Naive thymus-derived CD4-positive, alpha-beta T cell (primary cell): ENCODE results near the gene LINC01488. TPM values are rescaled to one million over a fixed set of nuclear protein-coding genes. Genes with fewer than 3 reads are reported as not detected.

Experiments used
- ATAC-seq: fragments of 150-1000 bp; cut with Tn5 transposase; 2 replicates; pipeline ENCODE4 v1.10.0; 2021; ENCODE audit warnings: mild to moderate bottlenecking, moderate library complexity
- CTCF ChIA-PET: fragments of 350-600 bp; sonication (Branson Sonifier 250); formaldehyde crosslinking; loops from one replicate; lab custom pipeline; 2021; ENCODE audit warnings: antibody characterized with exemption; lab: Charles Lee
- POLR2A ChIA-PET: fragments of 350-600 bp; sonication (Branson Sonifier 250); formaldehyde crosslinking; loops from one replicate; lab custom pipeline; 2021; ENCODE audit warnings: antibody characterized with exemption, inconsistent platforms; lab: Charles Lee
- DNase-seq, 9 donors: peaks; one replicate each; pipeline versions ENCODE4 v3.0.0 to v3.0.0-alpha.2; 2020 to 2022; ENCODE audit warnings: mixed read lengths in 1 of 9
- H3K27ac ChIP-seq: one replicate; pipeline ENCODE4 v1.7.0; 2013; ENCODE audit warnings: mild to moderate bottlenecking, low read depth, low read length, moderate library complexity
- H3K27me3 ChIP-seq, 2 donors: one replicate each; pipeline ENCODE4 v1.7.0; 2013; ENCODE audit warnings: low read length in 2 of 2, mild to moderate bottlenecking in 2 of 2, moderate library complexity in 2 of 2; ENCODE audit not compliant: control insufficient read depth in 2 of 2, insufficient read depth in 2 of 2
- H3K36me3 ChIP-seq, 3 experiments: 1 replicate in 2 of 3; 2 replicates in 1 of 3; pipeline ENCODE4 v1.7.0; 2013; ENCODE audit warnings: low read length in 3 of 3, mild to moderate bottlenecking in 3 of 3, moderate library complexity in 1 of 3; ENCODE audit not compliant: insufficient read depth in 3 of 3, control insufficient read depth in 2 of 3
- H3K4me1 ChIP-seq, 2 donors: one replicate each; pipeline ENCODE4 v1.7.0; 2013; ENCODE audit warnings: low read length in 2 of 2, mild to moderate bottlenecking in 2 of 2, moderate library complexity in 1 of 2; ENCODE audit not compliant: control insufficient read depth in 2 of 2, insufficient read depth in 2 of 2
- H3K4me3 ChIP-seq: 2 replicates; pipeline ENCODE4 v1.7.0; 2013; ENCODE audit warnings: mild to moderate bottlenecking, low read length
- H3K9me3 ChIP-seq, 3 experiments: 1 replicate in 2 of 3; 2 replicates in 1 of 3; pipeline ENCODE4 v1.7.0; 2013; ENCODE audit warnings: low read length in 3 of 3; ENCODE audit not compliant: control insufficient read depth in 2 of 3
- H3K27ac Mint-ChIP-seq, 9 donors: one replicate each; pipeline ENCODE4 v1.8.0; 2020 to 2022; ENCODE audit warnings: mixed read lengths in 9 of 9, mild to moderate bottlenecking in 8 of 9, moderate library complexity in 5 of 9, inconsistent platforms in 2 of 9
- H3K27me3 Mint-ChIP-seq, 5 donors: one replicate each; pipeline ENCODE4 v1.8.0; 2021 to 2022; ENCODE audit warnings: mixed read lengths in 5 of 5, mild to moderate bottlenecking in 1 of 5
- H3K36me3 Mint-ChIP-seq, 5 donors: one replicate each; pipeline ENCODE4 v1.8.0; 2020 to 2022; ENCODE audit warnings: mixed read lengths in 5 of 5, mild to moderate bottlenecking in 3 of 5, inconsistent platforms in 1 of 5
- H3K4me1 Mint-ChIP-seq, 7 donors: one replicate each; pipeline ENCODE4 v1.8.0; 2020 to 2022; ENCODE audit warnings: mixed read lengths in 7 of 7, mild to moderate bottlenecking in 3 of 7, inconsistent platforms in 1 of 7
- H3K4me3 Mint-ChIP-seq, 10 donors: one replicate each; pipeline ENCODE4 v1.8.0; 2020 to 2022; ENCODE audit warnings: mild to moderate bottlenecking in 10 of 10, mixed read lengths in 10 of 10, moderate library complexity in 6 of 10, inconsistent platforms in 2 of 10
- H3K9me3 Mint-ChIP-seq, 11 donors: one replicate each; pipeline ENCODE4 v1.8.0; 2020 to 2022; ENCODE audit warnings: mixed read lengths in 11 of 11, mild to moderate bottlenecking in 4 of 11, inconsistent platforms in 1 of 11, moderate library complexity in 1 of 11
- intact Hi-C, 2 donors: fragments of 100-400 bp; cut with micrococcal nuclease; formaldehyde crosslinking; loops; one replicate each; pipeline ENCODE4 v1.15.1; 2023
- polyA plus RNA-seq, 2 donors: library from polyadenylated mRNA; unstranded; fragments of 300-500 nt; fragmentation: Illumina TruSeq; gene quantifications; one replicate each; pipeline ENCODE4 v1.2.3, GENCODE V29; 2021
- total RNA-seq, 6 experiments: library from RNA in 5 of 6; stranded (reverse) in 5 of 6; gene quantifications; 1 replicate in 5 of 6; 2 replicates in 1 of 6; pipeline ENCODE4 v1.2.3 and lab custom pipeline; 2021 to 2026

LINC01488 gene
- total and polyA plus RNA-seq, 7 experiments from 2014 or later = not detected

DNA sequence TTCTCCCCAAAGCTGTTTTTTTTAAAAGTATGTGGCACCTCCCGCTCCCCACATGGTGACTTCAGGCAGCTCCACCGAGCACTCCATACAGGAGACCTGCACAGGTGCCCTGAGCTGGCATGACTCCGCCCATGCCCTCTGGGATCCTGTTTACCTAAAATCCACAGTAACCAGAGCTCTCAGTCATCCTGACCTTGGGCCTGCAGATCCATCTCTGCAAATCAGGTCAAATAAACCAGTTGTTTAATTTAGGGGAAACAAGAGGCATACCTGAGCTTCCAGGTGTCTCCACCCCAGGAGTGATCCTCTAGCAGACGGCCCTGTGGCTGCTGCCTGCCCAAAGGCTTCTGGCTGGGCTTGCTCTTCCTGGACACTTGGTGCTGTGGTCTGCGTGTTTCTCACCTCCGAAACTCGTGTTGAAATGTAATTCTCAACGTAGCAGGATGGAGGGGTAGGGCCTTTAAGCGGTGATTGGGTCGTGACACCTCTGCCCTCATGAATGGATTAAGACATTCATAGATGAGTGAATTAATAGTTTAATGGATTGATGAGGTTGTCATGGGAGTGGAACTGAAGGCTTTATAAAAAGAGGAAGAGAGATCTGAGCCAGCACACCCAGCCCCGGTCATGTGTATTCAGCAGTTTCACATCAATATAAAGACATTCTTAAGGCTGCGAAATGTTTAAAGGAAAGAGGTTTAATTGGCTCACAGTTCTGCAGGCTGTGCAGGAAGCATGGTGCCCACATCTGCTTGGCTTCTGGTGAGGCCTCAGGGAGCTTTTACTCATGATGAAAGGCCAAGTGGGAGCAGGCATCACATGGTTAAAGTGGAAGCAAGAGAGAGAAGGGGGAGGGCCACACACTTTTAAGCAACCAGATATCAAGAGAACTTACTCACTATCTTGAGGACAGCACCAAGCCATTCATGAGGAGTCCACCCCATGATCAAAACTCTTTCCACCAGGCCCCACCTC is 34.1 kb downstream of the LINC01488 start:
- H3K27me3 Mint-ChIP-seq = peaks cover 2 to 11% (median 8%) of the 10 kb centered on the region in 5 donors
- Histone ChIP-seq H3K27me3 (no peaks in the 10 kb centered on the region), H3K4me3 (no peak overlapping the region), H3K36me3 (no peaks in the 10 kb centered on the region), H3K4me1 (no peaks in the 10 kb centered on the region), H3K27ac (no peak overlapping the region), H3K9me3 (no peaks in the 10 kb centered on the region)
- peaks cover 0 to 2% (median 0%) of the 10 kb centered on the region in 7 donors for H3K4me1 Mint-ChIP-seq
- DNase-seq (no peak), ATAC-seq (no peak)
- ChIA-PET POLR2A (no interaction called here), CTCF (no interaction called here)
- peaks cover 0 to 13% (median 8%) of the 10 kb centered on the region in 5 donors for H3K36me3 Mint-ChIP-seq
- no peak overlapping the region for H3K27ac Mint-ChIP-seq
- H3K9me3 Mint-ChIP-seq = peaks cover 8 to 36% (median 17%) of the 10 kb centered on the region in 11 donors
- intact Hi-C loops = no loop called here
- H3K4me3 Mint-ChIP-seq = no peak overlapping the region

DNA sequence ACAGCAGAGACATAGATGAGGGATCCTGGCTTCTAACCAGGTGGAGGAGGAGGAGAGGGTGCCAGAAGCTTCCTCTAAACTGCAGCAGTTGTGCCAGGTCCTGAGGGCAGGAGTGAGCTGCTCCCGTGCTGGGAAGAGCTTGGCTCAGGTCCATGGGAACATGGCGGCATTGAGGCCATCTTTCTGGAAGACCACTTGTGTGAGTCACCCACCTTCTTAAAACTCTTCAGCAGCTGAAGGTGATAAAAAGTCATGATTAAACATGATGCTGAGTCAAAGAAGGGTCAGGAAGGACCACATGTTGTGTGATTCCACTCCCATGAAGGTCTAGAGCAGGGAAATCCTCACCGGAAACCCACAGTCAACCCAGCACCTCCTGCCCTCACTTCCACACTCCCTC is 35.1 kb downstream of the LINC01488 start:
- ChIA-PET POLR2A (no interaction called here), CTCF (no interaction called here)
- no peak overlapping the region for H3K4me3 Mint-ChIP-seq
- Histone ChIP-seq H3K9me3 (no peaks in the 10 kb centered on the region), H3K36me3 (no peaks in the 10 kb centered on the region), H3K27ac (no peak overlapping the region), H3K27me3 (no peaks in the 10 kb centered on the region), H3K4me3 (no peak overlapping the region), H3K4me1 (no peaks in the 10 kb centered on the region)
- peaks cover 8 to 36% (median 17%) of the 10 kb centered on the region in 11 donors for H3K9me3 Mint-ChIP-seq
- DNase-seq (no peak), ATAC-seq (no peak)
- H3K27me3 Mint-ChIP-seq = peaks cover 2 to 11% (median 8%) of the 10 kb centered on the region in 5 donors
- peaks cover 0 to 2% (median 0%) of the 10 kb centered on the region in 7 donors for H3K4me1 Mint-ChIP-seq
- H3K36me3 Mint-ChIP-seq = peaks cover 0 to 13% (median 8%) of the 10 kb centered on the region in 5 donors
- H3K27ac Mint-ChIP-seq = peak overlapping the region in 1 of 9 donors; percentile 28
- intact Hi-C loops = no loop called here

DNA sequence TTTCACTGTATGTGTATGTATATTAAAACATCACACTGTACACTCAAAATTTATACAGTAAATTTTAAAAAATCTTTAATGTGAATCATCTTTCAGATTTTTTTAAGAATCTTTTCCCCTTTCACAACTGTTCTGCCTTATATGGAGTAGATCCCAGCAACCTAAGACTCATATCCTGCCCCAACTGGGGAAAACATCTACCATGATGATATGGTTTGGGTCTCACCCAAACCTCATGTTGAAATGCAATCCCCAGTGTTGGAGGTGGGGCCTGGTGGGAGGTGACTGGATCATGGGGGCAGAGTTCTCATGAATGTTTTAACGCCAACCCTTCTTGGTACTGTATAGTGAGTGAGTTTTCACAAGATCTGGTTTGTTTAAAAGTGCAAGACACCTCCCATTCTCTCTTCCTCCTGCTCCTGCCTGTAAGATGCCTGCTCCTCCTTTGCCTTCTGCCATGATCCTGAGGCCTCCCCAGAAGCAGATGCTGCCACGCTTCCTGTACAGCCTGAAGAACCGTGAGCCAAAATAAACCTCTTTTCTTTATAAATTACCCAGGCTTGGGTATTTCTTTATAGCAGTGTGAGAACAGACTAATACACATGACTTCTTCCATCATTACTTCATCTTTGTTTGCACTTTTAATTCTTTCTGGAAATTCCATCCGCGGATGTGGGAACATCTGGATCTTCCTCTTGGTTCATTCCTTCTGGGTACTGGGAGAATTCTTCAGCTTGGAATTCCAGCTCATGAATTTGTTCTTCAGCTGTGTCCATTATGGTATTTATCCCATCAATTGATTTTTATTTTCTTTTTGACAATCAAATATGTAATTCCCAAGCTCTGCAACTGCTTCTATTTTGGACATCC is 36.9 kb downstream of the LINC01488 start:
- peaks cover 0 to 2% (median 0%) of the 10 kb centered on the region in 7 donors for H3K4me1 Mint-ChIP-seq
- peaks cover 2 to 11% (median 8%) of the 10 kb centered on the region in 5 donors for H3K27me3 Mint-ChIP-seq
- H3K9me3 ChIP-seq = no peaks in the 10 kb centered on the region
- H3K36me3 ChIP-seq = no peaks in the 10 kb centered on the region
- ATAC-seq (no peak), DNase-seq (no peak)
- no peak overlapping the region for H3K27ac Mint-ChIP-seq
- peaks cover 0 to 13% (median 8%) of the 10 kb centered on the region in 5 donors for H3K36me3 Mint-ChIP-seq
- ChIA-PET CTCF (no interaction called here), POLR2A (no interaction called here)
- H3K4me1 ChIP-seq = no peaks in the 10 kb centered on the region
- no peak overlapping the region for H3K27ac ChIP-seq
- no peak overlapping the region for H3K4me3 ChIP-seq
- intact Hi-C loops = no loop called here
- H3K9me3 Mint-ChIP-seq = peaks cover 8 to 36% (median 17%) of the 10 kb centered on the region in 11 donors
- H3K4me3 Mint-ChIP-seq = no peak overlapping the region
- H3K27me3 ChIP-seq = no peaks in the 10 kb centered on the region

DNA sequence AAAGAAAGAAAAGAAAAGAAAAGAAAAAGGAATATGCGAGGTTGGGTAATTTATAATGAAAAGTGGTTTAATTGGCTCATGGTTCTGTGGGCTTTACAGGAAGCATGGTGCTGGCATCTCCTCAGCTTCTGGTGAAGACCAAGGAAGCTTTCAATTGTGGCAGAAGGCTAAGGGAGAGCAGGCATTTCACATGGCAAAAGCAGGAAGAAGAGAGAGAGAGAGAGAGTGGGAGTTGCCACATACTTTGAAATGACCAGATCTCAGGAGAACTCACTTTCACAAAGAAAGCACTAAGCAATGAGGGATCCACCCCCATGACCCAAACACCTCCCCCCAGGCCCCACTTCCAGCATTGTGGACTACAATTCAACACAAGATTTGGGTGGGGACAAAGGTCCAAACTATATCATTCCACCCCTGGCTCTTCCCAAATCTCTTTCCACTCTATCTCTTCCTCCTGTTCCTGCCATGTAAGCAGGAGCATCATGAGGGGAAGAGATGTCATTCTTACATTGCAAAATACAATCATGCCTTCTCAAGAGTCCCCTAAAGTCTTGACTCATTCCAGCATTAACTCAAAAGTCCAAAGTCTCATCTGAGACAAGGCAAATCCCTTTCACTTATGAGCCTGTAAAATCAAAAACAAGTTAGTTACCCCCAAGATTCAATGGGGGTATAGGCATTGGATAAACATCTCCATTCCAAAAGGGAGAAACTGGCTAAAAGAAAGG is 38.9 kb downstream of the LINC01488 start:
- H3K27ac Mint-ChIP-seq = no peak overlapping the region
- no peaks in the 10 kb centered on the region for H3K9me3 ChIP-seq
- no peak overlapping the region for H3K4me3 ChIP-seq
- H3K4me1 ChIP-seq = no peaks in the 10 kb centered on the region
- no peak overlapping the region for H3K4me3 Mint-ChIP-seq
- no peaks in the 10 kb centered on the region for H3K4me1 Mint-ChIP-seq
- DNase-seq = no peak
- H3K27me3 ChIP-seq = no peaks in the 10 kb centered on the region
- no peak for ATAC-seq
- peaks cover 0 to 13% (median 8%) of the 10 kb centered on the region in 5 donors for H3K36me3 Mint-ChIP-seq
- no peaks in the 10 kb centered on the region for H3K36me3 ChIP-seq
- no peak overlapping the region for H3K27ac ChIP-seq
- ChIA-PET POLR2A (no interaction called here), CTCF (no interaction called here)
- peaks cover 8 to 36% (median 17%) of the 10 kb centered on the region in 11 donors for H3K9me3 Mint-ChIP-seq
- intact Hi-C loops = no loop called here
- peaks cover 2 to 15% (median 8%) of the 10 kb centered on the region in 5 donors for H3K27me3 Mint-ChIP-seq

DNA sequence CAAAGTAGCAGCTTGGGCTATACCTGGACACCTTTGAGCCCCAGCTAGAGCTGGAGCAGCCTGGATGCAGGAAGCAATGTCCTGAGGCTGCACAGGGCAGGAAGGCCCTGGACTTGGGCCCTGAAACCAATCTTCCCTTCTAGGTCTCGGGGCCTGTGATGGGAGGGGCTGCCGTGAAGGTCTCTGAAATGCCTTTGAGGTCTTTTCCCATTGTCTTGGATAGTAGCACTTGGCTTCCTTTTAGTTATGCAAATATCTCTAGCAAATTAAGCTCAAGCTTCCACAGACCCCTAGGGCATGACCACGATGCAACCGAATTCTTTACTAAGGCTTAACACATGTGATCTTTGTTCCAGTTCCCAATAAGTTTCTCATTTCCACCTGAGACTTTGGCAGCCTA is 40.0 kb downstream of the LINC01488 start:
- H3K27ac Mint-ChIP-seq = no peak overlapping the region
- Histone ChIP-seq H3K36me3 (no peaks in the 10 kb centered on the region), H3K4me1 (no peaks in the 10 kb centered on the region), H3K9me3 (no peaks in the 10 kb centered on the region), H3K4me3 (no peak overlapping the region), H3K27me3 (no peaks in the 10 kb centered on the region), H3K27ac (no peak overlapping the region)
- ATAC-seq (no peak), DNase-seq (no peak)
- no peaks in the 10 kb centered on the region for H3K4me1 Mint-ChIP-seq
- ChIA-PET CTCF (no interaction called here), POLR2A (no interaction called here)
- intact Hi-C loops = no loop called here
- peaks cover 0 to 9% (median 7%) of the 10 kb centered on the region in 5 donors for H3K36me3 Mint-ChIP-seq
- peaks cover 3 to 25% (median 12%) of the 10 kb centered on the region in 11 donors for H3K9me3 Mint-ChIP-seq
- H3K27me3 Mint-ChIP-seq = peaks cover 2 to 15% (median 8%) of the 10 kb centered on the region in 5 donors
- H3K4me3 Mint-ChIP-seq = no peak overlapping the region

DNA sequence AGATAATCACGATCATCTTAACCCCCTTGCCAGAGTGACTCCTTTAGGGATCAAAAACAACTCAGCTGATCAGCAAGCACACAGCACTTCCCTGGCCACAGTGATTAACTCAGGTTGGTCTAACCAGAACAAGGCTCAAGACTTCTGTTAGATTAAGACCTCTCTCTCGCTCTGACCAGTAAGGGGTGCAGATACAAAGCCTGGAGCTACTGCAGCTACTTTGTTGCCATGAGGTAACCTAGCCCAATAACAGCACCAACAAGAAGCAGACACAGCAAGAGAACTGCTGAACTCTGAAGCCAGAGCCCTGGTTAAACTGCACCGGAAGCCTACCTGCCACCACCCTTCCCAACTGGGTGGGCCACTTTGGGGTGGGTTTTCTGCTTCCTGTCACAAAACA is 42.0 kb downstream of the LINC01488 start:
- no peak overlapping the region for H3K4me3 ChIP-seq
- ChIA-PET POLR2A (no interaction called here), CTCF (no interaction called here)
- no peak overlapping the region for H3K27ac ChIP-seq
- peaks cover 0 to 9% (median 4%) of the 10 kb centered on the region in 11 donors for H3K9me3 Mint-ChIP-seq
- H3K27me3 Mint-ChIP-seq = peaks cover 1 to 8% (median 4%) of the 10 kb centered on the region in 5 donors
- no peaks in the 10 kb centered on the region for H3K4me1 ChIP-seq
- H3K27me3 ChIP-seq = no peaks in the 10 kb centered on the region
- H3K4me1 Mint-ChIP-seq = no peaks in the 10 kb centered on the region
- no peak for DNase-seq
- H3K4me3 Mint-ChIP-seq = no peak overlapping the region
- ATAC-seq = no peak
- H3K36me3 ChIP-seq = no peaks in the 10 kb centered on the region
- H3K36me3 Mint-ChIP-seq = peaks cover 0 to 6% (median 0%) of the 10 kb centered on the region in 5 donors
- no peaks in the 10 kb centered on the region for H3K9me3 ChIP-seq
- intact Hi-C loops = no loop called here
- no peak overlapping the region for H3K27ac Mint-ChIP-seq
